Renal cortical epithelial cell (primary cell): Measurements from ENCODE around the gene UNC50. TPM values are rescaled to one million over a fixed set of nuclear protein-coding genes. Genes with fewer than 3 reads are reported as not detected.

Experiments used
- DNase-seq: peaks from one replicate; pipeline ENCODE4 v3.0.0-alpha.2; 2011; ENCODE audit warnings: low read depth
- total RNA-seq: library from RNA; depleted of rRNA; stranded (reverse); fragments of >200 nt; gene quantifications from 2 replicates; pipeline ENCODE4 v1.2.3, GENCODE V29; 2014

The UNC50 gene
- 42.5 and 68.1 TPM in 2 replicates for total RNA-seq

GRCh38 chr2:98608116-98608961 is at the start of gene UNC50, which contains the start of gene COA5:
TSS of gene UNC50 (plus strand) at chr2:98608589. CDS start at chr2:98609760, 1,171 bp downstream.
TSS of gene COA5 (minus strand) at chr2:98608512. CDS start at chr2:98608405, 107 bp downstream.
- peak; percentile 57 for DNase-seq

DNA sequence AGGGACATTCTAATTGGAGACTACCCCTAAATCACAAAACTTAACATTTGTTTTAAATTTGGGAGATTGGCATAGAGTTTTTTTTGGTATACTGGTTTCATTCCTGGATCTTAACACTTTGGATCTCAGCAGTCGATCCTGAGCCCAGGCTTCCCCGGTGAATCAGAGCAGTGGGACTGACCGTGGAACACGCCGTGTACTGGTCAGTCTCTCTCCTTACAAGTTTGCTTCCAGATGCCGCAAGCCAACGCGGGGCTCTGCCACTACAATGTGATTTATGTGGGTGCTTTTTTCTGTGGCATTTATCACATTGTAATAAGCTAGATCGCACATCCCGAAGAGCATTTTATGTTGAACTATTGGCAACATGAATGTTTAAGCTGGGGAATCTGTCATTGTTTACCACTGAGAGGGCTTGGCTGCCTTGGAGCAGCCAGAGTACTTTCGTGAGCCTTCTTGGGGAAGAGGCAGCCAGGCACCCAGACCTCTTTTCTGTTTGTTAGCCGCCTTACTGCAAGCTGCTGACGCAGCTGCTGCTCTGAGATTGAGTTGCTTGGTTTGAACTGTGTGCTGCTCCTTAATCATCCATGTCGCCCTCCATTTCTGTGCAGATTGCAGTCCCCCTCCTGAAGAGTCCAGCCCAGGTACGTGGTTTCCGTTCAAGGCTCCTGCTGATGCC is 49.4 kb upstream of the UNC50 start:
- no peak for DNase-seq

DNA sequence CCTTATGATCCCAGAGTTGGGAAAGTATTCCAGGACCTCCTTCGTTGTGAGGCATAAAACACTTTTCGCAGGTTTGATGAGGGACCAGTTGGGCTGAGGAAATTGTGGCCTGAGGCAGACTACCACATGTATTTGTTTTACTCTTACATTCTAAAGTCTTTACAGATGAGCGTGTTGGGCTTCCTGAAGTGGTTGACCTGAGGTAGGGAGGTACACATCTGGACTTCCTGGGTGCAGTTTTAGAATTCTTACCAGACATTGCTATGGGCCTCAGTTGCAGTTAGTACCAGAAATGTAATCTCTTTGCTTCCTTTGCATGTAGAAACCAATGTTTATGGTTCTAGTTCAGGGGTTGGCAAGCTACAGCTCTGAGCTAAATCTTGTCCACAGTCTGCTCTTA is 48.8 kb upstream of the UNC50 start:
- DNase-seq: no peak

GRCh38 chr2:98560256-98560771 is 48.1 kb upstream of the UNC50 start:
- peak; percentile 66 for DNase-seq

- no peak for DNase-seq
These were observed 47.4 kb upstream of the UNC50 start for GRCh38 chr2:98561018-98561417.

- DNase-seq: no peak
These were observed 46.3 kb upstream of the UNC50 start for GRCh38 chr2:98561902-98562695.

GRCh38 chr2:98563394-98563793 is 45.0 kb upstream of the UNC50 start:
- no peak for DNase-seq

- DNase-seq: no peak
These were observed 43.8 kb upstream of the UNC50 start for GRCh38 chr2:98564541-98565132.

- no peak for DNase-seq
These were observed 43.0 kb upstream of the UNC50 start for GRCh38 chr2:98565286-98565860.

DNA sequence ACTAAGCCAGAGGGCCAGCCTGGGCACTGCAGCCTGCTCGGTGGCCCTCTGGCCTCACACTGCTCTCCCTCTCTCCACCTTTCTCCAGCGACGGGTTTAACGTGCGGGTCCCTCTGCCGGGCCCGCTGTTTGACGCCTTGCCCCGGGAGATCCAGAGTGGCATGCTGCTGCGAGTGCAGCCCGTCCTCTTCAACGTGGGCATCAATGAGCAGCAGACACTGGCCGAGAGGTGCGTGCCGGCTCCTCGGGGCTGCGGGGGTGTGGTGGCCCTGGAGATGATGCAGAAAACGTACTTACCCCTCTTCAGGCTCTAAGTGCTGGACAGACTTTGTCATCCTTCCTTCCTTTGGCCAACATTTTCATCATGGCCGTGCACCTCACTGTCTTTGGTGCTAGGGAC is 42.4 kb upstream of the UNC50 start:
- DNase-seq: no peak

GRCh38 chr2:98568161-98568956 is 40.0 kb upstream of the UNC50 start:
- no peak for DNase-seq

- no peak for DNase-seq
These were observed 39.1 kb upstream of the UNC50 start for GRCh38 chr2:98569197-98569793.

GRCh38 chr2:98569915-98570314 is 38.5 kb upstream of the UNC50 start:
- DNase-seq: no peak

- DNase-seq: no peak
These were observed 38.0 kb upstream of the UNC50 start for GRCh38 chr2:98570356-98570755.

DNA sequence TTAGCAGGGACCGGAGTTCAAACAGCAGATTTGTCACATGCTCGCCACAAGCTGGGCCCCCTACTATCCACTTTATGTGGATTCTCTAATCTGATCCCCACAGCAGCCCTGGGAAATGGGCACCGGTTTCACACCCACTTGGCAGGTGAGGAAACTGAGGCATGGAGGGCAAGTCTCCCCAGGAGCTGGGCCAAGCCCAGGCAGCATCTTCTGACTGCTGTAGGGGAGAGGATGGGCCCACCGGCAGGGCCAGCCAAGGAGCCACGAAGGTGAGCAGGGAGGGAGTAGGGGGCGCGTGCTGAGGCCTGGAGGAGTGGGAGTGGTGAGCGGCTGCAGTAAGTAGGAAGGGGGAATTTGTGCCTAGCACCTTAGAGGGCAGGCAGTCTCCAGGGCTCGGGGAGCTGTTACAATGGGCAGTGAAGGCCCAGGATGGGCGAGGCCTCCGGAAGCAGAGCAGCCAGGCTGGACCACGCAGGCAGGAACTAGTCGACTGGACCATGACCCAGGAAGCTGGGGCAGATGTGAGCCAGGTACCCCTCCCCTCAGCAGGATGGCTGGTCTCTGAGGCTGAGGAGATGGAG is 37.2 kb upstream of the UNC50 start:
- DNase-seq: no peak

GRCh38 chr2:98571796-98572195 is 36.6 kb upstream of the UNC50 start:
- no peak for DNase-seq

DNA sequence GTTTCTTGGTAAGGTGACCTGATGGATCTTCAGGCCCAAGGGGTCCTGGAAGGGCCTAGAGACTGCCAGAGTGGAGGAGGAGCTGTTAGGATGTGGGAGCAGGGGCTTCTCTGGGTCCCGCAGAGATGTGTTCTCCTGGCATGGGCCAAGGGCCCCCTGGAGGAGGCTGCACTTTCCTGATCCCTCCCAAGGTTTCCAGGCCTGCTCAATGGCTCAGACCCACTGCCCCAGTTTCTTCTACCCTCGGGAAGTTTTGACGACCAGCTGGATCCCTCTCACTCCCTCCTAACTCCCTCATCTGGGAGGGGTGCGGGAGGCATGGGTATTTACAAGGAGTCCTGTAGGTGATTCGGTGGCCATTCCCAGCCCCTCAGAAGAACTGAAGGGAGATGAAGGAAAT is 36.2 kb upstream of the UNC50 start:
- no peak for DNase-seq

DNA sequence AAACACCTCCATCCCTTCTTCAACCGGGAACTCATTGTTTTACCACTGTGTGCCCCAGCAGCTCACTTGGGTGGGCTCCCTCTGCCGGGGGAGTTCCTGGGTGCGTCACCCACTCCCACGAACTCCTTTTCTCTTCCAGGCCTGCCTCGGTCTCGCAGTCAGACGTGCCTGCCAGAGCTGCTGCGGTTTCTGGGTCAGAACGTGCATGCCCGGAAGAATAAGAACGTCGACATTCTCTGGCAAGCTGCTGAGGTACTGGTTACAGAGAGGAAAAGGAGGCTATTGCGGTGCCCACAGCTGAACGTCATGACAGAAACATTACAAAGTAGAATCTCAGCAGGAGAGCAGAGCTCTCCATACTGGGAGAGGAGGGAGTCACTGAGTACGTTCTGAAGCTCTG is 35.7 kb upstream of the UNC50 start:
- no peak for DNase-seq

DNA sequence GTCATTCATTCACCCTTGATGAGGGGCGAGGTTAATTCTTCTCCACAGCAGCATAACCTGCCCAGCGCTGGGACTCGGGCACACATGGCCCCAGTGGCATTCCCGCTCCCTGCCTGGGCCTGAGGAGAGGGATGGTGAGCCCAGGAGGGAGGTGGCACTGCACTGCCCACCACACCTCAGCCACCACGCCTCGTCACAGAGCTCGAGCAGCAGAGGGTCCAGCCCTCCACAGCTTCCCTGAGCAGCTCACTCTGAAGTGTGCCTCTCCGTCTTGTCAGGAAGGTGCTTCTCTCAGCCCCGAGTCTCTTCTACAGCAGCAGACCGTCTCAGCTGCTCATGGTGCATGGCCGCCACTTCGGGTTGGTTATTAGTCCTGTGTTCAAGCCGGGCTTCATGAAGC is 35.0 kb upstream of the UNC50 start:
- no peak for DNase-seq
